ENCODE measurements around the gene B3GAT1. TPM values are rescaled to one million over a fixed set of nuclear protein-coding genes. Genes with fewer than 3 reads are reported as not detected.
A peak's percentile ranks its signal among the peaks of the same experiment; 100 is the strongest.

Gene B3GAT1
- total RNA-seq, 1 experiment from 2014 or later = 0.10 TPM

GRCh38 chr11:134407321-134407828 lies 4.7 kb downstream of the B3GAT1 start:
- no peak overlapping the region for H3K27ac ChIP-seq (ENCODE audit: low read length)
- no peaks in the 10 kb centered on the region for H3K36me3 ChIP-seq (ENCODE audit: control insufficient read depth, insufficient read depth, low read length)
- DNase-seq (ENCODE audit: low read depth, low spot score) (no peak), ATAC-seq (0 out of 2 replicates have a peak, but pooled peaks have one; percentile 20)
- no peak for TF ChIP-seq POLR2AphosphoS5 (IDR thresholded peaks at IDR 0.05; ENCODE audit: low read depth, low read length)
- no peak for TF ChIP-seq REST (IDR thresholded peaks at IDR 0.05; ENCODE audit: insufficient read depth in 1 of 2, low read depth in 2 of 2, low read length in 1 of 2)
- no peak for TF ChIP-seq CTCF (IDR thresholded peaks at IDR 0.05)
- TF ChIP-seq SIN3A (IDR thresholded peaks at IDR 0.05; ENCODE audit: borderline replicate concordance, insufficient read depth, low read depth, low read length) = no peak
- no peak for TF ChIP-seq TCF7L2 (IDR thresholded peaks at IDR 0.05; ENCODE audit: low read depth, low read length)
- CTCF ChIA-PET = no interaction called here
- in situ Hi-C loops (cut with HindIII; ENCODE audit: low pct_unique_long_range_greater_than_20kb, low sequenced_read_pairs) = no loop called here
- peaks cover 24% of the 10 kb centered on the region for H3K27me3 ChIP-seq (ENCODE audit: control insufficient read depth, insufficient read depth, low read length)
- H3K9me3 ChIP-seq (ENCODE audit: control insufficient read depth, insufficient read depth, low read depth, low read length) = no peaks in the 10 kb centered on the region
- POLR2A ChIA-PET = interaction anchor here (0.6 kb wide), 1 partner anchor 54 kb away, joined by 3 read pairs; no protein-coding TSS in a partner anchor
- no TSS peak for BruUV-seq (replicated peaks)
- intact Hi-C loops (cut with micrococcal nuclease; ENCODE audit: unreplicated experiment) = no loop called here
- H3K4me1 ChIP-seq (ENCODE audit: control insufficient read depth, insufficient read depth, low read length) = no peaks in the 10 kb centered on the region
- no peak overlapping the region for H3K4me3 ChIP-seq (ENCODE audit: low read depth in 2 of 2, low read length in 2 of 2)

- TF ChIP-seq REST (IDR thresholded peaks at IDR 0.05; ENCODE audit: insufficient read depth in 1 of 2, low read depth in 2 of 2, low read length in 1 of 2) = no peak
- TF ChIP-seq CTCF (IDR thresholded peaks at IDR 0.05) = no peak
- TF ChIP-seq TCF7L2 (IDR thresholded peaks at IDR 0.05; ENCODE audit: low read depth, low read length) = no peak
- no peak for TF ChIP-seq POLR2AphosphoS5 (IDR thresholded peaks at IDR 0.05; ENCODE audit: low read depth, low read length)
- TF ChIP-seq SIN3A (IDR thresholded peaks at IDR 0.05; ENCODE audit: borderline replicate concordance, insufficient read depth, low read depth, low read length) = no peak
- Histone ChIP-seq H3K4me1 (ENCODE audit: control insufficient read depth, insufficient read depth, low read length) (no peaks in the 10 kb centered on the region), H3K4me3 (ENCODE audit: low read depth in 2 of 2, low read length in 2 of 2) (no peak overlapping the region), H3K36me3 (ENCODE audit: control insufficient read depth, insufficient read depth, low read length) (no peaks in the 10 kb centered on the region), H3K27me3 (ENCODE audit: control insufficient read depth, insufficient read depth, low read length) (peaks cover 24% of the 10 kb centered on the region), H3K9me3 (ENCODE audit: control insufficient read depth, insufficient read depth, low read depth, low read length) (no peaks in the 10 kb centered on the region), H3K27ac (ENCODE audit: low read length) (no peak overlapping the region)
- in situ Hi-C loops (cut with HindIII; ENCODE audit: low pct_unique_long_range_greater_than_20kb, low sequenced_read_pairs) = no loop called here
- DNase-seq (ENCODE audit: low read depth, low spot score) (no peak), ATAC-seq (no peak)
- BruUV-seq (replicated peaks) = no TSS peak
- intact Hi-C loops (cut with micrococcal nuclease; ENCODE audit: unreplicated experiment) = no loop called here
- CTCF ChIA-PET = no interaction called here
- POLR2A ChIA-PET = no interaction called here
Observed at GRCh38 chr11:134406264-134407185, 5.5 kb downstream of the B3GAT1 start.
